Stimulated activated naive B cell treated with anti-CD40 and anti-IgM and Interleukin-4, amounts not matched to agents 10 μg/mL and 1 μg/mL and 100 μg/mL, for 72 hours (primary cell): ENCODE measurements around the gene HDAC9.

Experiments
- ATAC-seq, 2 donors: fragments of 150-1000 bp; cut with Tn5 transposase; replicated peaks; 2 replicates each; pipeline ENCODE4 v1.10.0; 2021; ENCODE audit warnings: moderate library complexity in 1 of 2
- DNase-seq: peaks from one replicate; pipeline ENCODE4 v3.0.0; 2021
- H3K27ac Mint-ChIP-seq: one replicate; pipeline ENCODE4 v1.8.0; 2022; ENCODE audit warnings: mild to moderate bottlenecking, mixed read lengths
- H3K27me3 Mint-ChIP-seq, 2 donors: one replicate each; pipeline ENCODE4 v1.8.0; 2022; ENCODE audit warnings: mixed read lengths in 2 of 2
- H3K36me3 Mint-ChIP-seq, 2 donors: one replicate each; pipeline ENCODE4 v1.8.0; 2022; ENCODE audit warnings: mixed read lengths in 2 of 2, mild to moderate bottlenecking in 1 of 2
- H3K4me1 Mint-ChIP-seq, 2 donors: one replicate each; pipeline ENCODE4 v1.8.0; 2022; ENCODE audit warnings: mixed read lengths in 2 of 2, mild to moderate bottlenecking in 1 of 2
- H3K4me3 Mint-ChIP-seq, 2 donors: one replicate each; pipeline ENCODE4 v1.8.0; 2022; ENCODE audit warnings: mild to moderate bottlenecking in 2 of 2, mixed read lengths in 2 of 2, moderate library complexity in 1 of 2
- H3K9me3 Mint-ChIP-seq, 2 donors: one replicate each; pipeline ENCODE4 v1.8.0; 2022; ENCODE audit warnings: mixed read lengths in 2 of 2, mild to moderate bottlenecking in 1 of 2

Gene HDAC9

DNA sequence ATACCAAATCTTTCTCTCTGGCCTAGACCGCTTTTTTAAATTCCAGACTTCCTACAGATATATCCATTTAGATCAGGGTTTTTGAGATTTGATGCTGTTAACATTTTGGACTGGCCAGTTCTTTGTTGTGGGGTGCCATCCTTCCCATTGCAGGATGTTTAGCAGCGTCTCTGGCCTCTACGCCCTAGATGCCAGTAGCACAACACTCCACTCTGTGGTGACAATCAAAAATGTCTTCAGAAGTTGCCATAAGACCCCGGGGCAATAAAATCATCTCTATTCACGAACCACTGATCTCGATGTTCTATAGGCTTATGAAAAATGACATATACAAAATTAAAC lies 46.3 kb downstream of the HDAC9 start:
- no peak overlapping the region for H3K4me3 Mint-ChIP-seq
- no peaks in the 10 kb centered on the region for H3K27me3 Mint-ChIP-seq
- no peak for ATAC-seq
- no peak for DNase-seq
- peaks cover 5 to 11% of the 10 kb centered on the region in 2 donors for H3K9me3 Mint-ChIP-seq
- no peak overlapping the region for H3K27ac Mint-ChIP-seq
- peaks cover 38 to 60% of the 10 kb centered on the region in 2 donors for H3K4me1 Mint-ChIP-seq
- H3K36me3 Mint-ChIP-seq = peaks cover 29 to 48% of the 10 kb centered on the region in 2 donors

DNA sequence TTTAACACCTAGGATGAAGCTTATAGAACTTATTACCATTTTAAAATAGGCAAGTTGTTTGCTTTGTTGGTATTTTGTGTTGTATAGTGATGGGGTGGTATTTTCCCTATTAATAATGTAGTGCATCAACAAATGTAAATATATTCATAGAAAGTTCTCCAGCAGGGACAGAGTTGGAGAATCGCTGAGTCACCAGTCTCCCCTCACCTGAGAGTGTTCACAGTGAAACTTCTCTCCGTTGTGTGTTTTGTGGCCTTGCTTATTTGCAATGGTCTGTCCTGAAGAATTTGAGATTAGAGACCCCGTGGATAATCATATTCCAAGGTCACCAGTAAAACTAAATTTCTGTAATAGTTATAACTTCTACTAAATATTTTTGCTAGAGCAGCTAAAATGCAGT lies 51.0 kb downstream of the HDAC9 start:
- Mint-ChIP-seq H3K4me1 (peaks cover 35 to 70% of the 10 kb centered on the region in 2 donors), H3K27me3 (no peaks in the 10 kb centered on the region), H3K4me3 (no peak overlapping the region), H3K9me3 (peaks cover 7 to 11% of the 10 kb centered on the region in 2 donors), H3K36me3 (peaks cover 30 to 55% of the 10 kb centered on the region in 2 donors), H3K27ac (no peak overlapping the region)
- ATAC-seq = no peak
- no peak for DNase-seq

DNA sequence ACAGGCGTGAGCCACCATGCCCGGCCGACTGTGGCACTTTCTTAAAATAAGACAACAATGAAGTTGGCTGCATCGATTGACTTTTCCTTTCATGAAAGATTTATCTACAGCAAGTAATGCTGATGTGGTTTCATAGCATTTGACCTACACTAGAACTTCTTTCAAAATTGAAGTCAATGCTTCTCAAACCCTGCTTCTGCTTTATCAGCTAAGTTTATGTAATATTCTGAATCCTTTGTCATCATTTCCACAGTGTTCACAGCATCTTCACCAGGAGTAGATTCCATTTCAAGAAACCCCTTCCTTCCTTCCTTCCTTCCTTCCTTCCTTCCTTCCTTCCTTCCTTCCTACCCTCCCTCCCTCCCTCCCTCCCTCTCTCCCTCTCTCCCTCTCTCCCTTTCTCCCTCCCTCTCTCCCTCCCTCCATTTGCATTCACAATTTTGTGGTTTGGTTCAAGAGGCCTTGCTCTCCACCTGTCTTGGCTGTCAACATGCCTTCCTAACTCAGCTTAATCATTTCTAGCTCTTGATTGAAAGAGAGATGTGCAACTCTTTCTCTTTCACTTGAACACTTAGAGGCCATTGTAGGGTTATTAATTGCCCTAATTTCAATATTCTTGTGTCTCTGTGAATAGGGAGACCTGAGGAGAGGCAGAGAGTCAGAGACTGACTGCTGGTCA lies 52.1 kb downstream of the HDAC9 start:
- peaks cover 7 to 11% of the 10 kb centered on the region in 2 donors for H3K9me3 Mint-ChIP-seq
- ATAC-seq = no peak
- H3K27ac Mint-ChIP-seq = no peak overlapping the region
- H3K4me3 Mint-ChIP-seq = no peak overlapping the region
- peaks cover 32 to 70% of the 10 kb centered on the region in 2 donors for H3K4me1 Mint-ChIP-seq
- DNase-seq = no peak
- no peaks in the 10 kb centered on the region for H3K27me3 Mint-ChIP-seq
- H3K36me3 Mint-ChIP-seq = peaks cover 27 to 55% of the 10 kb centered on the region in 2 donors

DNA sequence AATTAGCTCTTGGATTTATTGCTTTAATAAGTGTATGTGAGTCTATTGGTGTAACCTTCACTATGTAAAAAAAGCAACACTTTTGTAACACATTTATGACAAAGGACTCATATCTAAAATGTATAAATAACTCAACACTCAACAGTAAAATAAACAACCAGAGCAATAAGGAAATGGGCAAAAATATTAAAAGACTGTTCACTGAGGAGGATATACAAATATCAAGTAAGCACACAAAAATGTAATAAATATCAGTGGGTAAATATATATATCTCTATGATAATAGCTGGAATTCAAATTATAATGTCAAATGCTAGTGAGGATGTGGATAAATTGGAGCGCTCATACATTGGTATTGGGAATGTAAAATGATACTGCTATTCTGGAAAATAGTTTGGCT lies 53.0 kb downstream of the HDAC9 start:
- peaks cover 26 to 50% of the 10 kb centered on the region in 2 donors for H3K36me3 Mint-ChIP-seq
- H3K4me3 Mint-ChIP-seq = no peak overlapping the region
- no peak for DNase-seq
- ATAC-seq = no peak
- H3K9me3 Mint-ChIP-seq = peaks cover 7% of the 10 kb centered on the region in 2 donors
- H3K27ac Mint-ChIP-seq = no peak overlapping the region
- H3K27me3 Mint-ChIP-seq = no peaks in the 10 kb centered on the region
- peaks cover 31 to 72% of the 10 kb centered on the region in 2 donors for H3K4me1 Mint-ChIP-seq

GRCh38 chr7:18550574-18550973 lies 55.0 kb downstream of the HDAC9 start:
- H3K4me1 Mint-ChIP-seq = peaks cover 35 to 72% of the 10 kb centered on the region in 2 donors
- DNase-seq = no peak
- no peak overlapping the region for H3K4me3 Mint-ChIP-seq
- no peak overlapping the region for H3K27ac Mint-ChIP-seq
- peaks cover 22 to 45% of the 10 kb centered on the region in 2 donors for H3K36me3 Mint-ChIP-seq
- peaks cover 4 to 5% of the 10 kb centered on the region in 2 donors for H3K9me3 Mint-ChIP-seq
- no peak for ATAC-seq
- no peaks in the 10 kb centered on the region for H3K27me3 Mint-ChIP-seq

- peak overlapping the region in 1 of 2 donors; percentile 58 for H3K4me3 Mint-ChIP-seq
- peaks cover 4 to 5% of the 10 kb centered on the region in 2 donors for H3K9me3 Mint-ChIP-seq
- peak overlapping the region; percentile 56 for H3K27ac Mint-ChIP-seq
- H3K36me3 Mint-ChIP-seq = peaks cover 18 to 37% of the 10 kb centered on the region in 2 donors
- ATAC-seq (peak in 1 of 2 donors; percentile 24), DNase-seq (no peak)
- H3K4me1 Mint-ChIP-seq = peaks cover 30 to 58% of the 10 kb centered on the region in 2 donors
- no peaks in the 10 kb centered on the region for H3K27me3 Mint-ChIP-seq
These were observed 56.9 kb downstream of the HDAC9 start for GRCh38 chr7:18552316-18552916.

- DNase-seq (no peak), ATAC-seq (peak; percentile 34 to 73)
- peak overlapping the region; percentile 50 to 58 for H3K4me3 Mint-ChIP-seq
- peak overlapping the region; percentile 88 for H3K27ac Mint-ChIP-seq
- no peaks in the 10 kb centered on the region for H3K27me3 Mint-ChIP-seq
- H3K36me3 Mint-ChIP-seq = peaks cover 16 to 31% of the 10 kb centered on the region in 2 donors
- H3K4me1 Mint-ChIP-seq = peaks cover 27 to 54% of the 10 kb centered on the region in 2 donors
- peaks cover 4% of the 10 kb centered on the region in 2 donors for H3K9me3 Mint-ChIP-seq
These were observed 57.5 kb downstream of the HDAC9 start for GRCh38 chr7:18552943-18553604.

DNA sequence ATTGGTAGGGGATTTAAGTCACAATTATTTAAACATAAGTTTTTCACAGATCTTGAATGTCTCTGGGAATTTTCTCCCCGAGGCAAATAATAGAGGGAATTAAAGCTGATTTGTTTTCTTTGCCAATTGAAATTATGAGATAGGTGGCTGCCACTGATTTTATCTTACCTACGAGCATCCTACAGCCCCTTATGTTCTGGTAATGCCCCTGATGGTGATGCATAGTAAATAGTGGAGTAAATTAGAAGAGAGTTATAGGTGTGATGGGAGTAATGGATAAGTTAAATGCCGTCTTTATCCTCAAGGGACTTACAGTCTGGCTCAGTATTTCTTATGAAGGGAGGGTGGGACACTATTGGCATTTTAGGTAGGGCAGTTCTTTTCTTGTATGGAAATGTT lies 58.1 kb downstream of the HDAC9 start:
- no peak for ATAC-seq
- Mint-ChIP-seq H3K4me1 (peaks cover 28 to 54% of the 10 kb centered on the region in 2 donors), H3K9me3 (peaks cover 4% of the 10 kb centered on the region in 2 donors), H3K27ac (peak overlapping the region; percentile 88), H3K36me3 (peaks cover 12 to 30% of the 10 kb centered on the region in 2 donors), H3K27me3 (no peaks in the 10 kb centered on the region), H3K4me3 (no peak overlapping the region)
- DNase-seq = no peak

DNA sequence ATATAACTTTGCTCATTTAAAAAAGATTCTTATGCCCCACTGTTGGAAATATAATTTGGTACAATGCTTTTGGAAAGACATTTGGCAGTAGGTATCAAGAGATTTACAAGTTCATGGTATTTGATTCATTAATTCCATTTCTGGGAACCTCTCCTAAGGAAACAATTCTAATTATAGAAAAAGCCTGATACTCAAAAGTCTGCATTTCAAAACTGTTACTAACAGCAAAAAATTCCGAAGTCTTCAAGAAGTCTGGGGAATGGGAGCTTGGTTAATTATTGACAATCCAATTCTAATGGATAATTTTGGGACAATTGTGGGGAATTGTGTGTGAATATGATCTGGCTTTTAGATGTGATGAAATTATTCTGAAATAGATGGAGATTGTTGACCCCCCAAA lies 59.6 kb downstream of the HDAC9 start:
- peaks cover 4% of the 10 kb centered on the region in 2 donors for H3K9me3 Mint-ChIP-seq
- peaks cover 10 to 31% of the 10 kb centered on the region in 2 donors for H3K36me3 Mint-ChIP-seq
- no peaks in the 10 kb centered on the region for H3K27me3 Mint-ChIP-seq
- DNase-seq (no peak), ATAC-seq (no peak)
- no peak overlapping the region for H3K27ac Mint-ChIP-seq
- peaks cover 29 to 55% of the 10 kb centered on the region in 2 donors for H3K4me1 Mint-ChIP-seq
- H3K4me3 Mint-ChIP-seq = no peak overlapping the region

GRCh38 chr7:18555968-18556367 lies 60.4 kb downstream of the HDAC9 start:
- no peak overlapping the region for H3K4me3 Mint-ChIP-seq
- no peak overlapping the region for H3K27ac Mint-ChIP-seq
- no peaks in the 10 kb centered on the region for H3K27me3 Mint-ChIP-seq

DNA sequence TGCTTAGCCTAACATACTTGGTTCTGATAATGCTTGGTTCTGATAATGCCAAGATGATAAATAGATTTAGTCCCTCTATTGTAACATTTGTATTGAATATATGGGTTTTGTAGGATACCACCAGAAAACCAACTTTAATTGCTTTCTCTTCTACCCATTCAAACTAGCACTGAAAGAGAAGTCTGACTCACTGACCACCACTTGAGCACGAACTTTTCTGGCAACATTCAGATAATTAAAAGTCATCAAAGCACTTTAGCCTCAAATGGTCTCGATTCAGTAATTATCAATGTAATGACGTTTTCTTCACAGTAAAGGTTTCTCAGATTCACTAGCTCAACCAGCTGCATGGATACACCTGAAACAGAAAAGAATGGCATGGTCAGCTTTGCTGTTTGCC lies 63.0 kb downstream of the HDAC9 start:
- H3K27ac Mint-ChIP-seq = no peak overlapping the region
- no peaks in the 10 kb centered on the region for H3K27me3 Mint-ChIP-seq
- ATAC-seq = peak; percentile 27 to 46

More at GRCh38 chr7:18555968-18556367, 60.4 kb downstream of the HDAC9 start:
- H3K4me1 Mint-ChIP-seq = peaks cover 27 to 53% of the 10 kb centered on the region in 2 donors
- DNase-seq (no peak), ATAC-seq (no peak)
- H3K9me3 Mint-ChIP-seq = peaks cover 4% of the 10 kb centered on the region in 2 donors
- H3K36me3 Mint-ChIP-seq = peaks cover 12 to 32% of the 10 kb centered on the region in 2 donors

DNA sequence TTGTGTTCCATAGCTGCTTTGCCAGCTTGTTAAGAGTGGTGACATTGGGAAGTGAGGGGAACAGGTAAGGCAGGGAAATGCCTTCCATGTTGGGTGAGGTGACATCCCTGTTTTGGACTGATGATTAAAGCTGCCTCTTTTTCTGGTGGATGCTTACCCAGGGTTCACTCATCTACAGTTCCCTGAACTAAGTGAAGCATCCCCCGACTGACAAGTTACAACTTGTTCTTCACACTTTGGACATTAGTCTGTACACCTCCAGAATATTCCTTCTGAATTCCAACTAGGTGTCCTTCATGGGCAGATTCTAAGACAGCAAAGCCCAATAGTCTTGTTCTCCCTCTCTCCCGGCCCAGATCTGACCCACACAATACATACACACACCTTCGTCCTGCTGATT lies 63.4 kb downstream of the HDAC9 start:
- DNase-seq = no peak
- Mint-ChIP-seq H3K4me3 (no peak overlapping the region), H3K27me3 (no peaks in the 10 kb centered on the region), H3K27ac (no peak overlapping the region), H3K4me1 (peaks cover 17 to 42% of the 10 kb centered on the region in 2 donors), H3K9me3 (peaks cover 4 to 6% of the 10 kb centered on the region in 2 donors), H3K36me3 (peaks cover 27 to 42% of the 10 kb centered on the region in 2 donors)
- ATAC-seq = no peak

More for the DNA sequence above, 63.0 kb downstream of the HDAC9 start:
- DNase-seq = no peak
- Mint-ChIP-seq H3K4me3 (no peak overlapping the region), H3K4me1 (peaks cover 21 to 45% of the 10 kb centered on the region in 2 donors), H3K36me3 (peaks cover 24 to 46% of the 10 kb centered on the region in 2 donors), H3K9me3 (peaks cover 4 to 6% of the 10 kb centered on the region in 2 donors)

DNA sequence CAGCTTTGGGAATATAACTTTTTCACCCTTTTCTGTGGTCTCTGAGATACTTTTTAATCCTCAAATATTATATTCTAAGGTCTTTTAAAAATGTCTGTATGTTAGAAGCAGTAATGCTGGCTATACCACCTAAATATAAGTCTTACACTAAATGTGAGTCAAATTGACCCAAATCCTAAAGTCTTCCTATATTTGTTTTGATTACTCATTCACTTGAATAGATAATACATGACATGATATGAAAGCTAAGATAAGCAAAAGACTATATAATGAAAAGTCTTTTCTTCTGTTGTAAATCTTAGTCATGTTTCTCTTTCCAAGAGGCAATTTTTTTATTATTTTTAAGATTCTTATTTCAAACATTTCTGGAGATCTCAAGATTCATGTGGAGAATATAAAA lies 64.2 kb downstream of the HDAC9 start:
- ATAC-seq (no peak), DNase-seq (no peak)
- H3K27me3 Mint-ChIP-seq = no peaks in the 10 kb centered on the region
- H3K9me3 Mint-ChIP-seq = peaks cover 0 to 2% of the 10 kb centered on the region in 2 donors
- peaks cover 23 to 35% of the 10 kb centered on the region in 2 donors for H3K36me3 Mint-ChIP-seq
- peaks cover 12 to 35% of the 10 kb centered on the region in 2 donors for H3K4me1 Mint-ChIP-seq
- H3K4me3 Mint-ChIP-seq = no peak overlapping the region
- H3K27ac Mint-ChIP-seq = no peak overlapping the region

GRCh38 chr7:18564779-18565178 lies 69.2 kb downstream of the HDAC9 start:
- H3K27ac Mint-ChIP-seq = no peak overlapping the region
- peaks cover 20 to 42% of the 10 kb centered on the region in 2 donors for H3K4me1 Mint-ChIP-seq
- H3K4me3 Mint-ChIP-seq = no peak overlapping the region
- H3K9me3 Mint-ChIP-seq = peaks cover 0 to 2% of the 10 kb centered on the region in 2 donors
- ATAC-seq (no peak), DNase-seq (no peak)
- peaks cover 24 to 25% of the 10 kb centered on the region in 2 donors for H3K36me3 Mint-ChIP-seq
- no peaks in the 10 kb centered on the region for H3K27me3 Mint-ChIP-seq
